CD4-positive, alpha-beta T cell (primary cell): ENCODE measurements around the gene SEMA4B. TPM values are rescaled to one million over a fixed set of nuclear protein-coding genes. Genes with fewer than 3 reads are reported as not detected.

Experiments used
- ATAC-seq: fragments of 200-7000 bp; cut with Tn5 transposase; one replicate; pipeline ENCODE4 v1.10.0; 2022; ENCODE audit warnings: mild to moderate bottlenecking; ENCODE audit not compliant: poor library complexity
- CTCF ChIA-PET: fragments of 350-600 bp; sonication (Branson Sonifier 250); formaldehyde crosslinking; loops from one replicate; lab custom pipeline; 2021; ENCODE audit warnings: antibody characterized with exemption, inconsistent platforms; lab: Charles Lee
- POLR2A ChIA-PET: fragments of 350-600 bp; sonication (Branson Sonifier 250); formaldehyde crosslinking; loops from one replicate; lab custom pipeline; 2021; ENCODE audit warnings: antibody characterized with exemption, inconsistent platforms; lab: Charles Lee
- DNase-seq, 14 experiments: peaks; one replicate each; pipeline ENCODE4 v3.0.0-alpha.2; 2013 to 2020; ENCODE audit warnings: mixed read lengths in 2 of 14
- H3K27ac ChIP-seq, 2 donors: one replicate each; pipeline versions ENCODE4 v1.5.1 to v1.7.0; 2013; ENCODE audit warnings: low read length in 2 of 2, low read depth in 1 of 2, mild to moderate bottlenecking in 1 of 2
- H3K27me3 ChIP-seq, 2 experiments: 1 replicate in 1 of 2; 2 replicates in 1 of 2; pipeline versions ENCODE4 v1.6.1 to v1.7.0; 2013; ENCODE audit warnings: low read length in 2 of 2, control low read depth in 1 of 2, mild to moderate bottlenecking in 1 of 2, moderate library complexity in 1 of 2; ENCODE audit not compliant: insufficient read depth in 2 of 2, control insufficient read depth in 1 of 2
- H3K36me3 ChIP-seq: one replicate; pipeline ENCODE4 v1.6.1; 2013; ENCODE audit warnings: low read length, control low read depth; ENCODE audit not compliant: insufficient read depth
- H3K4me1 ChIP-seq: one replicate; pipeline ENCODE4 v1.6.1; 2013; ENCODE audit warnings: low read length, control low read depth; ENCODE audit not compliant: insufficient read depth
- H3K4me3 ChIP-seq: one replicate; pipeline ENCODE4 v1.5.1; 2013; ENCODE audit warnings: mild to moderate bottlenecking, low read length, moderate library complexity
- H3K9me3 ChIP-seq, 2 experiments: 1 replicate in 1 of 2; 2 replicates in 1 of 2; pipeline versions ENCODE4 v1.6.1 to v1.7.0; 2013; ENCODE audit warnings: low read length in 2 of 2, mild to moderate bottlenecking in 2 of 2, control low read depth in 1 of 2, moderate library complexity in 1 of 2; ENCODE audit not compliant: control insufficient read depth in 1 of 2, insufficient read depth in 1 of 2
- H3K27ac Mint-ChIP-seq: one replicate; pipeline ENCODE4 v1.8.0; 2020; ENCODE audit warnings: mixed read lengths
- H3K27me3 Mint-ChIP-seq: one replicate; pipeline ENCODE4 v1.8.0; 2021; ENCODE audit warnings: mixed read lengths
- H3K36me3 Mint-ChIP-seq: one replicate; pipeline ENCODE4 v1.8.0; 2021; ENCODE audit warnings: low read depth, mixed read lengths
- H3K4me1 Mint-ChIP-seq: one replicate; pipeline ENCODE4 v1.8.0; 2021; ENCODE audit warnings: low read depth, mixed read lengths
- H3K4me3 Mint-ChIP-seq: one replicate; pipeline ENCODE4 v1.8.0; 2020; ENCODE audit warnings: mild to moderate bottlenecking, mixed read lengths
- H3K9me3 Mint-ChIP-seq: one replicate; pipeline ENCODE4 v1.8.0; 2020; ENCODE audit warnings: mixed read lengths
- intact Hi-C, 2 experiments: fragments of 100-400 bp; cut with DNase I in 1 of 2; cut with micrococcal nuclease in 1 of 2; formaldehyde crosslinking; loops; one replicate each; pipeline versions ENCODE4 v1.15.1 to v1.9.0; 2023 to 2025; cut with DNase I, micrococcal nuclease
- total RNA-seq, 174 experiments: library from RNA in 2 of 174; stranded (reverse) in 2 of 174; gene quantifications; one replicate each; pipeline ENCODE4 v1.2.3 and lab custom pipeline; 2021 to 2026
- TF ChIP-seq, protein P1 (sequence below): fragments of 200-600 bp; IDR thresholded peaks from one replicate; pipeline ENCODE4 v1.8.0; 2022; ENCODE audit warnings: antibody characterized with exemption, mild to moderate bottlenecking

The SEMA4B gene
- total RNA-seq, 2 experiments from 2014 or later: 8.0 to 9.5 TPM

DNA sequence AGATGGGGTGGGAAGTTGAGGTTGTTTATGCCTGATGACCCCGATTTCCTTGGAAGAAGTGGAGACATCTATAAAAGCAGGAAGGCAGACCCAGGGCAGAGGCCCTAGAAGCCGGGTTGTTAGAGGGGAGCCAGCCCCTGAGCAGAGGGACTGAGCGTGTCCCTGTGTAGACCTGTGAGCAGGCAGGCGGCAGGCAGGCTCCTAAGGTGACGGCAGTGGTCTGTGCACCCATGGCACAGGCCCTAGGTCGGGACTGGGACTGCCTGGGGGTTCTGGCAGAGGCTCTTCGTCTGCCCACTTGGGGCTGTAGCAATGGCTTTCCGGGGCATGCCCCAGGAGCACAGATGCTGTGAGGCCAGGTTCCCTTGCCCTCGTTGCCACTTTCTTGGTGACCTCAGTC lies 9.9 kb downstream of the SEMA4B start:
- Mint-ChIP-seq H3K27ac (no peak overlapping the region), H3K4me1 (peaks cover 19% of the 10 kb centered on the region), H3K27me3 (no peaks in the 10 kb centered on the region), H3K9me3 (no peaks in the 10 kb centered on the region), H3K4me3 (no peak overlapping the region), H3K36me3 (peaks cover 6% of the 10 kb centered on the region)
- Histone ChIP-seq H3K4me1 (peaks cover 23% of the 10 kb centered on the region), H3K4me3 (no peak overlapping the region), H3K27me3 (no peaks in the 10 kb centered on the region), H3K36me3 (peaks cover 12% of the 10 kb centered on the region), H3K27ac (no peak overlapping the region), H3K9me3 (no peaks in the 10 kb centered on the region)
- ChIA-PET POLR2A (no interaction called here), CTCF (no interaction called here)
- ATAC-seq (no peak), DNase-seq (no peak)
- intact Hi-C loops: no loop called here
- TF ChIP-seq, protein P1, sequence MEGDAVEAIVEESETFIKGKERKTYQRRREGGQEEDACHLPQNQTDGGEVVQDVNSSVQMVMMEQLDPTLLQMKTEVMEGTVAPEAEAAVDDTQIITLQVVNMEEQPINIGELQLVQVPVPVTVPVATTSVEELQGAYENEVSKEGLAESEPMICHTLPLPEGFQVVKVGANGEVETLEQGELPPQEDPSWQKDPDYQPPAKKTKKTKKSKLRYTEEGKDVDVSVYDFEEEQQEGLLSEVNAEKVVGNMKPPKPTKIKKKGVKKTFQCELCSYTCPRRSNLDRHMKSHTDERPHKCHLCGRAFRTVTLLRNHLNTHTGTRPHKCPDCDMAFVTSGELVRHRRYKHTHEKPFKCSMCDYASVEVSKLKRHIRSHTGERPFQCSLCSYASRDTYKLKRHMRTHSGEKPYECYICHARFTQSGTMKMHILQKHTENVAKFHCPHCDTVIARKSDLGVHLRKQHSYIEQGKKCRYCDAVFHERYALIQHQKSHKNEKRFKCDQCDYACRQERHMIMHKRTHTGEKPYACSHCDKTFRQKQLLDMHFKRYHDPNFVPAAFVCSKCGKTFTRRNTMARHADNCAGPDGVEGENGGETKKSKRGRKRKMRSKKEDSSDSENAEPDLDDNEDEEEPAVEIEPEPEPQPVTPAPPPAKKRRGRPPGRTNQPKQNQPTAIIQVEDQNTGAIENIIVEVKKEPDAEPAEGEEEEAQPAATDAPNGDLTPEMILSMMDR: no peak

- Mint-ChIP-seq H3K27me3 (no peaks in the 10 kb centered on the region), H3K4me3 (no peak overlapping the region), H3K4me1 (peaks cover 19% of the 10 kb centered on the region), H3K27ac (no peak overlapping the region), H3K36me3 (peaks cover 6% of the 10 kb centered on the region), H3K9me3 (no peaks in the 10 kb centered on the region)
- Histone ChIP-seq H3K4me3 (no peak overlapping the region), H3K36me3 (peaks cover 8% of the 10 kb centered on the region), H3K9me3 (no peaks in the 10 kb centered on the region), H3K4me1 (peaks cover 23% of the 10 kb centered on the region), H3K27ac (no peak overlapping the region), H3K27me3 (no peaks in the 10 kb centered on the region)
- intact Hi-C loops: no loop called here
- DNase-seq (no peak), ATAC-seq (no peak)
- ChIA-PET CTCF (no interaction called here), POLR2A (no interaction called here)
- TF ChIP-seq, protein P1: no peak
Measured at GRCh38 chr15:90211440-90212143, 10.5 kb downstream of the SEMA4B start.

DNA sequence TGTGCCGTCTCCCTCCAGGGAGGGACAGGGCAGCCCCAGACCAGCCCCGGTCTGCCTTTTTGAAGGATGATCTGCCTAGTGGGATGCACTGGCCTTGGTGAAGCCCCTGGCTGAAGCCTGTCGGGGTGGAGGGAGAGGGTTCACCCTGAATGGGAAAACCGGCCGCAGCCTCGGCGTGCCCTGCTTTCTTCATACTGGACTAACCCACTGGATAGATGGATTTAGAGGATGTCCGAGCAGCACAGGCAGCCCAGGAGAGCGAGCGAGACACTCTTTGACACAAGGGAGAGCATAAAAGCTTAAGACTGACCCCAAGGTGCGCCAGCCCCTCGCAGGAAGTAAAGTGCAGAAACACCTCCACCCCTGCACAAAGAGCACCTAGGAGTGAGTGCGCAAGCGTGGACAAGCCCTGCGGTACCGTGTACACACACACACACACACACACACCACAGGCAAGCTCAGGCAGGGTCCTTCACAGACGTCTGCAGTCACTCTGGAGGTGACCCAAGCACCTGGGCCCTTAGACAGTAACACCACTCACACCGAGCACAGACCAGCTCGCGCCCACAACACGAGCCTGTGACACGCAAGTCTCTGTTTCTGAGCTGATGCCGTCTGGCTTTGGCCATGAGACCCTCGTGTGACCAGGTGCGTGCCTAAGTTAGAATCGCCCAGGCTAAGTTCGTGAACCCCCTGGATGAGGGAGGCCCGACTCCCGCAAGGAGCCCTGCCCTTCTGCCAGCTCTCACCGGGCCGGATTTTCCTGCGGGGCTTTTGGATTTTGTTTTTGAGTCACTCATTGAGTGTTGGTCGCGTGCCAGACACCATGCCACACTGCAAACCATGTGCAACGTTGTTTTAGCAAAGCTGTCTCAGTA lies 11.3 kb downstream of the SEMA4B start:
- POLR2A ChIA-PET: interaction anchor here (0.7 kb wide), 1 partner anchor 11 kb away, joined by 3 read pairs; the partner anchor contains the start of gene SEMA4B
- intact Hi-C loops: no loop called here
- CTCF ChIA-PET: no interaction called here
- H3K4me3 Mint-ChIP-seq: no peak overlapping the region
- no peaks in the 10 kb centered on the region for H3K9me3 Mint-ChIP-seq
- Histone ChIP-seq H3K4me3 (no peak overlapping the region), H3K27ac (no peak overlapping the region), H3K4me1 (peaks cover 23% of the 10 kb centered on the region), H3K9me3 (no peaks in the 10 kb centered on the region), H3K36me3 (peaks cover 7% of the 10 kb centered on the region), H3K27me3 (no peaks in the 10 kb centered on the region)
- peaks cover 6% of the 10 kb centered on the region for H3K36me3 Mint-ChIP-seq
- ATAC-seq (no peak), DNase-seq (no peak)
- H3K4me1 Mint-ChIP-seq: peaks cover 19% of the 10 kb centered on the region
- TF ChIP-seq, protein P1: no peak
- H3K27ac Mint-ChIP-seq: no peak overlapping the region
- H3K27me3 Mint-ChIP-seq: no peaks in the 10 kb centered on the region
